HFF-Myc (cell line): ENCODE measurements around the gene TRAM2.

Experiments used
- DNase-seq: peaks from one replicate; pipeline ENCODE4 v3.0.0-alpha.2; 2011; ENCODE audit warnings: low read depth; ENCODE audit errors: extremely low read depth
- H3K4me3 ChIP-seq: replicated peaks from 2 replicates; pipeline ENCODE4 v1.5.1; 2011; ENCODE audit warnings: low read depth, mild to moderate bottlenecking, control low read depth, low read length
- TF ChIP-seq, protein P1 (sequence below): IDR thresholded peaks from 2 replicates; pipeline ENCODE4 v1.5.1; 2012; ENCODE audit warnings: mild to moderate bottlenecking, low read depth, low read length, control low read depth; ENCODE audit errors: missing control alignments

TRAM2 gene

DNA sequence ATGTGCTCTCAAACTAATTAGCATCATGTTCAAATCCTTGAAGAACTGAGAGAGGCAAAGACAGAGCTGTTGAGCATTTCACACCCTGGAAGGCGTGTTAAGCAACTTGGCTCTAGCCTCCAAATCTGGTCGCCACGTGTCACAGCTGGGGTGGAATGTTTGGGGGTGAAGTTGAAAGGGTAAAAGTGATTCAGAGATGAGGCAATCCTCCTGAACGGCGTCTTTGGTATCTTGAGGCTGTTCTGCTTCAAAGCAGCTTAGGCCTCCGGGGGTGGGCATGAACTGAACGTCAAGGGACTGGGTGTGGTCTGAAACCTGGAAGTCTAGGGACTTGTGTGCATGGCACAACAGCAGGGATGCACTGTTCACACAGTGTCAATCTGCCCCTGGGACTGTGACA, 62.3 kb downstream of the TRAM2 start:
- peak; percentile 84 for DNase-seq
- TF ChIP-seq, protein P1, sequence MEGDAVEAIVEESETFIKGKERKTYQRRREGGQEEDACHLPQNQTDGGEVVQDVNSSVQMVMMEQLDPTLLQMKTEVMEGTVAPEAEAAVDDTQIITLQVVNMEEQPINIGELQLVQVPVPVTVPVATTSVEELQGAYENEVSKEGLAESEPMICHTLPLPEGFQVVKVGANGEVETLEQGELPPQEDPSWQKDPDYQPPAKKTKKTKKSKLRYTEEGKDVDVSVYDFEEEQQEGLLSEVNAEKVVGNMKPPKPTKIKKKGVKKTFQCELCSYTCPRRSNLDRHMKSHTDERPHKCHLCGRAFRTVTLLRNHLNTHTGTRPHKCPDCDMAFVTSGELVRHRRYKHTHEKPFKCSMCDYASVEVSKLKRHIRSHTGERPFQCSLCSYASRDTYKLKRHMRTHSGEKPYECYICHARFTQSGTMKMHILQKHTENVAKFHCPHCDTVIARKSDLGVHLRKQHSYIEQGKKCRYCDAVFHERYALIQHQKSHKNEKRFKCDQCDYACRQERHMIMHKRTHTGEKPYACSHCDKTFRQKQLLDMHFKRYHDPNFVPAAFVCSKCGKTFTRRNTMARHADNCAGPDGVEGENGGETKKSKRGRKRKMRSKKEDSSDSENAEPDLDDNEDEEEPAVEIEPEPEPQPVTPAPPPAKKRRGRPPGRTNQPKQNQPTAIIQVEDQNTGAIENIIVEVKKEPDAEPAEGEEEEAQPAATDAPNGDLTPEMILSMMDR, result no peak
- no peak overlapping the region for H3K4me3 ChIP-seq

DNA sequence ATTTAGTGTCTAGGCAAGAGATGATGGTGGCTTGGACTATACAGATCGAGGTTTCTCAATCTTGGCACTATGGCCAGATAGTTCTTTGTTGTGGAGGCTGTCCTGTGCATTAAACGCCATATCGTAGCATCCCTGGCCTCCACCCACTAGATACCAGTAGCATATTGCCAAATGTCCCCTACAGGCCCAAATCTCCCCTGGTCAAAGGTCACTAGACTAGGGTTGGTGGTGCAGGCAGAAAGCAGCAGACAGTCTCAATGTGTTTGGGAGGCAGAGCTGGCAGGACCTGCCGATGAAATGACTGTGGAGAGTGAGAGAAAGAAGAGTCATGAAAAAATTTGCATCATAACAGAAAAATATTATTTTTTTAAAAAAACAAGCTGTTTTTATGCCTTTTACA, 63.0 kb downstream of the TRAM2 start:
- TF ChIP-seq, protein P1, result no peak
- DNase-seq, result no peak
- no peak overlapping the region for H3K4me3 ChIP-seq

GRCh38 chr6:52513464-52513863, 63.4 kb downstream of the TRAM2 start:
- DNase-seq, result no peak

GRCh38 chr6:52512199-52512598, 64.7 kb downstream of the TRAM2 start:
- H3K4me3 ChIP-seq, result no peak overlapping the region
- DNase-seq, result no peak
- TF ChIP-seq, protein P1, result no peak

More at GRCh38 chr6:52513464-52513863, 63.4 kb downstream of the TRAM2 start:
- H3K4me3 ChIP-seq, result no peak overlapping the region
- TF ChIP-seq, protein P1, result no peak

DNA sequence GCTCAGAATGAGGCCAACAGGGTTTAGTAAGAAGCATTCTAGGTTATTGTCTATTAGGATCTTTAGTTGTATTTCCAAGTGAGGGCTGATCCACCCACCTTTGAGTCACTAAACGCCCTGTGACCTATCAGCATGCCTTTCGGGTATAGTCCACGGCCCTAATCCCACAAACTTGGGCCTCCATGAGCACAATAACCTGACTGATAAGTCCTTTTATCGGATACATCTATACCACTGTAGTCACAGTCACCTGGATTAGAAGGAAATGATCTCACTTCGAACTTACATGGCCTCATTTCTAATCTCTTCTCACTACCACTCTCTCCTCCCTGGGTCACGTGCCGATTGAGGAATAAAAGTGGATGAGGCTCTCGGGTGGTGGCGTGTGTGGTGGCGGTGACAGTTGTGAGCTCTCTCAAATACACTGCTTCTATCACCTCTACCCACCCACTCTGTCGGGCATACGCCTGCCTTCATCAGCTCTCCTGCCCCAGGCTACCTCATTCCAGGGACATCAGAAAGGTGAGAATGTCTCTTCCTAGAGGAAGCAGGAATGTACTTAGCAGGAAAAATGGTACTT, 65.2 kb downstream of the TRAM2 start:
- DNase-seq, result no peak
- H3K4me3 ChIP-seq, result no peak overlapping the region
- TF ChIP-seq, protein P1, result no peak

DNA sequence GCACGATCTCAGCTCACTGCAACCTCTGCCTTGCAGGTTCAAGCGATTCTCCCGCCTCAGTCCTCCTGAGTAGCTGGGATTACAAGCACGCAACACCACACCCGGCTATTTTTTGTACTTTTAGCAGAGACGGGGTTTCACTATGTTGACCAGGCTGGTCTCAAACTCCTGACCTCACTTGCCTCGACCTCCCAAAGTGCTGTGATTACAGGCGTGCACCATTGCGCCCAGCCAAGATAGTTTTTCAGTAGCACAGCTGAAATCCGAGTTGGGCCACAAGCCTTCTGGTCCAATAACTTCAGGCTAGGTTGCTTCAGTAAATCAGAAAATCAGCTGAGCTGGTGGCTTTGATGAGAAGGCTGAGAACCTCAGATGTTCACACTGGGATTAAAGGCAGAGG, 65.7 kb downstream of the TRAM2 start:
- DNase-seq, result no peak
- TF ChIP-seq, protein P1, result no peak
- H3K4me3 ChIP-seq, result no peak overlapping the region

DNA sequence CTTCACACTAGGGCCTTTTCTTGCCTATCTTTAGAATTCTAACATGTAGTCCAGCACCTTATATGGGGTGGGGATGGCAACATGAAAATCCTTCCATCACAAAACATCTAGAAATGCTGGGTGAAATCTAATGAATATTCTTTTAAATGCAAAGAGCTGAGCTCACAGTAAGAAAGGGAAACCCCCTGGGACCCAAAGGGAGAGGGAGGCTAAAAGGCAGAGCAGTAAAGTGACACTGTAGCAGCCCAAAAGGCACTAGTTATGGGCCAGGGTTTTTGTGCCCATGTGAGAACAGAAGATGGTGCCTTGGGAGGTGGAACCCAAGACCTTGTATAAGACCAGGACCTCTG, 66.7 kb downstream of the TRAM2 start:
- no peak for DNase-seq
- H3K4me3 ChIP-seq, result no peak overlapping the region
- TF ChIP-seq, protein P1, result no peak
